GM23338 (cell line): ENCODE measurements around the gene PIWIL4. TPM values are rescaled to one million over a fixed set of nuclear protein-coding genes. Genes with fewer than 3 reads are reported as not detected.

Experiments
- CREB1 ChIP-seq: fragments of 250-450 bp; sonication (Bioruptor Pico); IDR thresholded peaks from 2 replicates; pipeline ENCODE4 v1.5.0; 2020; ENCODE audit warnings: low read depth, mild to moderate bottlenecking, moderate library complexity
- CTCF ChIP-seq, 2 experiments: fragments of 200-600 bp in 1 of 2; sonication (generic) in 1 of 2; conservative IDR thresholded peaks; 2 replicates each; pipeline versions ENCODE4 v1.5.1 to v1.6.1; 2016 to 2017; ENCODE audit warnings: antibody characterized with exemption in 2 of 2, low read depth in 2 of 2, mild to moderate bottlenecking in 2 of 2, moderate library complexity in 1 of 2
- JUNB ChIP-seq: IDR thresholded peaks from one replicate; pipeline ENCODE4 v1.6.1; 2016; ENCODE audit warnings: antibody characterized with exemption; ENCODE audit not compliant: unreplicated experiment
- REST ChIP-seq: IDR thresholded peaks from one replicate; pipeline ENCODE4 v1.6.1; 2018; ENCODE audit warnings: antibody characterized with exemption; ENCODE audit not compliant: unreplicated experiment
- STAT1 ChIP-seq: IDR thresholded peaks from one replicate; pipeline ENCODE4 v1.6.1; 2016; ENCODE audit warnings: antibody characterized with exemption; ENCODE audit not compliant: unreplicated experiment
- ZNF331 ChIP-seq: fragments of 250-450 bp; sonication (Bioruptor Pico); IDR thresholded peaks from 2 replicates; pipeline ENCODE4 v1.5.0; 2020; ENCODE audit warnings: low read depth, mild to moderate bottlenecking, moderate library complexity
- ZNF462 ChIP-seq: fragments of 250-450 bp; sonication (Bioruptor Pico); IDR thresholded peaks from 2 replicates; pipeline ENCODE4 v1.5.0; 2020; ENCODE audit warnings: mild to moderate bottlenecking, moderate library complexity
- polyA plus RNA-seq: library from polyadenylated mRNA; unstranded; fragments of >200 nt; fragmentation: Nextera tagmentation; extraction: Ambion mirVana; gene quantifications from 2 replicates; pipeline ENCODE4 v1.2.1, GENCODE V29; 2016
- total RNA-seq: library from RNA; depleted of rRNA; stranded (reverse); fragments of >200 nt; shearing (Covaris generic); gene quantifications from 2 replicates; pipeline ENCODE4 v1.2.3, GENCODE V29; 2014

Gene PIWIL4
- total and polyA plus RNA-seq, 2 experiments from 2014 or later, result 0.23 to 0.66 TPM

- TF ChIP-seq ZNF462 (CRISPR knock-in tag), result no peak
- no peak for TF ChIP-seq JUNB
- TF ChIP-seq CREB1 (CRISPR knock-in tag), result no peak
- no peak for TF ChIP-seq STAT1
- no peak for TF ChIP-seq REST
- no peak for TF ChIP-seq ZNF331
- no peak for TF ChIP-seq CTCF (conservative IDR thresholded peaks at IDR 0.05; ENCODE audit: low read depth in 2 of 2)
Observed at GRCh38 chr11:94539420-94539819, 27.7 kb upstream of the PIWIL4 start (continued).
